ENCODE data around the gene DUXA. TPM values are rescaled to one million over a fixed set of nuclear protein-coding genes. Genes with fewer than 3 reads are reported as not detected.
"Not testable (repeated sequence)": the region's sequence is repeated elsewhere in the genome, so short reads cannot be mapped to it uniquely, and the experiment has no call there.

The DUXA gene
- total and polyA plus RNA-seq, 4 donors = 0.36 TPM; not detected in 3

- Histone ChIP-seq H3K4me3 (ENCODE audit: low read length in 2 of 2) (peak overlapping the region; percentile 42 to 72), H3K9me3 (ENCODE audit: control insufficient read depth, low read length) (peaks cover 3% of the 10 kb centered on the region), H3K27ac (ENCODE audit: low read depth in 1 of 2, low read length in 2 of 2) (no peak overlapping the region), H3K27me3 (ENCODE audit: control insufficient read depth in 1 of 2, insufficient read depth in 2 of 2, low read length in 1 of 2) (no peaks in the 10 kb centered on the region), H3K4me1 (ENCODE audit: control insufficient read depth in 1 of 2, insufficient read depth in 2 of 2, low read length in 2 of 2) (no peaks in the 10 kb centered on the region), H3K36me3 (ENCODE audit: control insufficient read depth in 1 of 2, insufficient read depth in 2 of 2, low read length in 1 of 2) (no peaks in the 10 kb centered on the region)
- intact Hi-C loops (cut with DNase I) = loop anchor here in 1 of 2 donors (10.0 kb wide), 1 partner anchor 643 kb away; the partner anchor contains the start of gene ZNF552
- ATAC-seq (ENCODE audit: low FRiP score) (peak; percentile 78), DNase-seq (peak; percentile 67 to 85)
- WGBS, 2 donors = 4 to 5% methylated on average over 15 to 42 of the region's 42 CpGs
Measured at GRCh38 chr19:57171551-57172081, 4.3 kb upstream of the DUXA start.

- Histone ChIP-seq H3K4me1 (ENCODE audit: control insufficient read depth in 1 of 2, insufficient read depth in 2 of 2, low read length in 2 of 2) (no peaks in the 10 kb centered on the region), H3K9me3 (ENCODE audit: control insufficient read depth, low read length) (no peaks in the 10 kb centered on the region), H3K27ac (ENCODE audit: low read depth in 1 of 2, low read length in 2 of 2) (no peak overlapping the region), H3K36me3 (ENCODE audit: control insufficient read depth in 1 of 2, insufficient read depth in 2 of 2, low read length in 1 of 2) (no peaks in the 10 kb centered on the region), H3K27me3 (ENCODE audit: control insufficient read depth in 1 of 2, insufficient read depth in 2 of 2, low read length in 1 of 2) (no peaks in the 10 kb centered on the region), H3K4me3 (ENCODE audit: low read length in 2 of 2) (no peak overlapping the region)
- WGBS, 2 donors = 68 to 72% methylated on average over 7 of the region's 7 CpGs
- intact Hi-C loops (cut with DNase I) = no loop called here
- DNase-seq (no peak), ATAC-seq (ENCODE audit: low FRiP score) (no peak)
Measured at GRCh38 chr19:57165846-57166245, 1.4 kb downstream of the DUXA start.

GRCh38 chr19:57161985-57162539, 5.2 kb downstream of the DUXA start:
- WGBS, 2 donors = 45 to 51% methylated on average over 5 of the region's 5 CpGs
- H3K4me1 ChIP-seq (ENCODE audit: control insufficient read depth in 1 of 2, insufficient read depth in 2 of 2, low read length in 2 of 2) = no peaks in the 10 kb centered on the region
- intact Hi-C loops (cut with DNase I) = no loop called here
- H3K27me3 ChIP-seq (ENCODE audit: control insufficient read depth in 1 of 2, insufficient read depth in 2 of 2, low read length in 1 of 2) = no peaks in the 10 kb centered on the region
- H3K36me3 ChIP-seq (ENCODE audit: control insufficient read depth in 1 of 2, insufficient read depth in 2 of 2, low read length in 1 of 2) = no peaks in the 10 kb centered on the region
- no peak overlapping the region for H3K4me3 ChIP-seq (ENCODE audit: low read length in 2 of 2)
- no peaks in the 10 kb centered on the region for H3K9me3 ChIP-seq (ENCODE audit: control insufficient read depth, low read length)
- peak overlapping the region in 1 of 2 donors; percentile 39 for H3K27ac ChIP-seq (ENCODE audit: low read depth in 1 of 2, low read length in 2 of 2)
- DNase-seq = no peak
- peak; percentile 75 for ATAC-seq (ENCODE audit: low FRiP score)

- Histone ChIP-seq H3K27me3 (ENCODE audit: control insufficient read depth in 1 of 2, insufficient read depth in 2 of 2, low read length in 1 of 2) (no peaks in the 10 kb centered on the region), H3K4me1 (ENCODE audit: control insufficient read depth in 1 of 2, insufficient read depth in 2 of 2, low read length in 2 of 2) (no peaks in the 10 kb centered on the region), H3K27ac (ENCODE audit: low read depth in 1 of 2, low read length in 2 of 2) (no peak overlapping the region), H3K9me3 (ENCODE audit: control insufficient read depth, low read length) (peaks cover 2% of the 10 kb centered on the region), H3K36me3 (ENCODE audit: control insufficient read depth in 1 of 2, insufficient read depth in 2 of 2, low read length in 1 of 2) (no peaks in the 10 kb centered on the region), H3K4me3 (ENCODE audit: low read length in 2 of 2) (no peak overlapping the region)
- WGBS, 2 donors = 76% methylated on average over 5 of the region's 5 CpGs
- intact Hi-C loops (cut with DNase I) = no loop called here
- no peak for ATAC-seq (ENCODE audit: low FRiP score)
- DNase-seq = no peak
Measured at GRCh38 chr19:57152921-57153320, 14.4 kb downstream of the DUXA start.

- Histone ChIP-seq H3K9me3 (ENCODE audit: control insufficient read depth, low read length) (no peaks in the 10 kb centered on the region), H3K36me3 (ENCODE audit: control insufficient read depth in 1 of 2, insufficient read depth in 2 of 2, low read length in 1 of 2) (no peaks in the 10 kb centered on the region), H3K4me3 (ENCODE audit: low read length in 2 of 2) (no peak overlapping the region), H3K27ac (ENCODE audit: low read depth in 1 of 2, low read length in 2 of 2) (no peak overlapping the region), H3K4me1 (ENCODE audit: control insufficient read depth in 1 of 2, insufficient read depth in 2 of 2, low read length in 2 of 2) (no peaks in the 10 kb centered on the region), H3K27me3 (ENCODE audit: control insufficient read depth in 1 of 2, insufficient read depth in 2 of 2, low read length in 1 of 2) (peaks cover 0 to 2% of the 10 kb centered on the region in 2 donors)
- WGBS, 2 donors = 95 to 96% methylated on average over 4 of the region's 4 CpGs
- ATAC-seq (ENCODE audit: low FRiP score) = no peak
- intact Hi-C loops (cut with DNase I) = no loop called here
- no peak for DNase-seq
Measured at GRCh38 chr19:57141699-57142098, 25.6 kb downstream of the DUXA start.

- intact Hi-C loops (cut with DNase I) = no loop called here
- DNase-seq (no peak), ATAC-seq (ENCODE audit: low FRiP score) (no peak)
- no peak overlapping the region for H3K27ac ChIP-seq (ENCODE audit: low read depth in 1 of 2, low read length in 2 of 2)
- H3K27me3 ChIP-seq (ENCODE audit: control insufficient read depth in 1 of 2, insufficient read depth in 2 of 2, low read length in 1 of 2) = no peaks in the 10 kb centered on the region
- no peaks in the 10 kb centered on the region for H3K9me3 ChIP-seq (ENCODE audit: control insufficient read depth, low read length)
- H3K4me1 ChIP-seq (ENCODE audit: control insufficient read depth in 1 of 2, insufficient read depth in 2 of 2, low read length in 2 of 2) = no peaks in the 10 kb centered on the region
- no peak overlapping the region for H3K4me3 ChIP-seq (ENCODE audit: low read length in 2 of 2)
- no peaks in the 10 kb centered on the region for H3K36me3 ChIP-seq (ENCODE audit: control insufficient read depth in 1 of 2, insufficient read depth in 2 of 2, low read length in 1 of 2)
- WGBS, 2 donors = 70 to 78% methylated on average over 6 of the region's 6 CpGs
Measured at GRCh38 chr19:57135797-57136196, 31.5 kb downstream of the DUXA start.

GRCh38 chr19:57127403-57127802, 39.9 kb downstream of the DUXA start:
- H3K9me3 ChIP-seq (ENCODE audit: control insufficient read depth, low read length); H3K36me3 ChIP-seq (ENCODE audit: control insufficient read depth in 1 of 2, insufficient read depth in 2 of 2, low read length in 1 of 2); intact Hi-C loops (cut with DNase I); H3K4me3 ChIP-seq (ENCODE audit: low read length in 2 of 2); ATAC-seq (ENCODE audit: low FRiP score); H3K27ac ChIP-seq (ENCODE audit: low read depth in 1 of 2, low read length in 2 of 2); H3K4me1 ChIP-seq (ENCODE audit: control insufficient read depth in 1 of 2, insufficient read depth in 2 of 2, low read length in 2 of 2); H3K27me3 ChIP-seq (ENCODE audit: control insufficient read depth in 1 of 2, insufficient read depth in 2 of 2, low read length in 1 of 2); DNase-seq: not testable (repeated sequence)
- WGBS, 2 donors = 80 to 87% methylated on average over 3 of the region's 3 CpGs

- intact Hi-C loops (cut with DNase I) = no loop called here
- 25 to 27% methylated on average over 4 of the region's 4 CpGs for WGBS, 2 donors
Measured at GRCh38 chr19:57123882-57124281, 43.4 kb downstream of the DUXA start.

GRCh38 chr19:57118848-57119247, 48.4 kb downstream of the DUXA start:
- H3K9me3 ChIP-seq (ENCODE audit: control insufficient read depth, low read length) = peaks cover 6% of the 10 kb centered on the region
- no peak overlapping the region for H3K4me3 ChIP-seq (ENCODE audit: low read length in 2 of 2)
- DNase-seq (no peak), ATAC-seq (ENCODE audit: low FRiP score) (no peak)
- no peak overlapping the region for H3K27ac ChIP-seq (ENCODE audit: low read depth in 1 of 2, low read length in 2 of 2)
- H3K36me3 ChIP-seq (ENCODE audit: control insufficient read depth in 1 of 2, insufficient read depth in 2 of 2, low read length in 1 of 2) = no peaks in the 10 kb centered on the region
- intact Hi-C loops (cut with DNase I) = no loop called here
- no peaks in the 10 kb centered on the region for H3K4me1 ChIP-seq (ENCODE audit: control insufficient read depth in 1 of 2, insufficient read depth in 2 of 2, low read length in 2 of 2)
- 50 to 63% methylated on average over 32 of the region's 32 CpGs for WGBS, 2 donors
- H3K27me3 ChIP-seq (ENCODE audit: control insufficient read depth in 1 of 2, insufficient read depth in 2 of 2, low read length in 1 of 2) = no peaks in the 10 kb centered on the region

More at GRCh38 chr19:57123882-57124281, 43.4 kb downstream of the DUXA start:
- H3K4me1 ChIP-seq (ENCODE audit: control insufficient read depth in 1 of 2, insufficient read depth in 2 of 2, low read length in 2 of 2) = no peaks in the 10 kb centered on the region
- H3K27me3 ChIP-seq (ENCODE audit: control insufficient read depth in 1 of 2, insufficient read depth in 2 of 2, low read length in 1 of 2) = no peaks in the 10 kb centered on the region
- DNase-seq = no peak
- peaks cover 2% of the 10 kb centered on the region for H3K9me3 ChIP-seq (ENCODE audit: control insufficient read depth, low read length)
- H3K36me3 ChIP-seq (ENCODE audit: control insufficient read depth in 1 of 2, insufficient read depth in 2 of 2, low read length in 1 of 2) = no peaks in the 10 kb centered on the region
- ATAC-seq (ENCODE audit: low FRiP score) = no peak
- no peak overlapping the region for H3K27ac ChIP-seq (ENCODE audit: low read depth in 1 of 2, low read length in 2 of 2)
- no peak overlapping the region for H3K4me3 ChIP-seq (ENCODE audit: low read length in 2 of 2)
